Central memory CD8-positive, alpha-beta T cell (primary cell): ENCODE data around the gene LRRC58.
"Not testable (repeated sequence)": the region's sequence is repeated elsewhere in the genome, so short reads cannot be mapped to it uniquely, and the experiment has no call there.

Source experiments
- ATAC-seq: fragments of 150-1000 bp; cut with Tn5 transposase; replicated peaks from 2 replicates; pipeline ENCODE4 v1.10.0; 2022; ENCODE audit warnings: mild to moderate bottlenecking, moderate FRiP score, moderate number of reproducible peaks; ENCODE audit not compliant: poor library complexity, severe bottlenecking; ENCODE audit errors: extremely low read depth
- DNase-seq, 2 donors: peaks; one replicate each; pipeline ENCODE4 v3.0.0; 2021; ENCODE audit warnings: low spot score in 2 of 2
- H3K27ac Mint-ChIP-seq: one replicate; pipeline ENCODE4 v1.8.0; 2022; ENCODE audit warnings: low read depth, mild to moderate bottlenecking, moderate library complexity, mixed read lengths
- H3K27me3 Mint-ChIP-seq: one replicate; pipeline ENCODE4 v1.8.0; 2022; ENCODE audit warnings: mixed read lengths
- H3K36me3 Mint-ChIP-seq: one replicate; pipeline ENCODE4 v1.8.0; 2022; ENCODE audit warnings: mild to moderate bottlenecking, moderate library complexity, mixed read lengths; ENCODE audit not compliant: insufficient read depth
- H3K4me1 Mint-ChIP-seq: one replicate; pipeline ENCODE4 v1.8.0; 2022; ENCODE audit warnings: mixed read lengths
- H3K4me3 Mint-ChIP-seq: one replicate; pipeline ENCODE4 v1.8.0; 2022; ENCODE audit warnings: mild to moderate bottlenecking, moderate library complexity, mixed read lengths
- H3K9me3 Mint-ChIP-seq: one replicate; pipeline ENCODE4 v1.8.0; 2022; ENCODE audit warnings: mixed read lengths

Gene LRRC58

GRCh38 chr3:120348991-120349854 lies at the start of gene LRRC58:
TSS of gene LRRC58 (minus strand) at chr3:120349354. CDS start at chr3:120349243, 111 bp downstream.
- peak within 1 kb of the TSS; percentile 87 for H3K4me3 Mint-ChIP-seq
- no peaks in the 10 kb centered on the region for H3K27me3 Mint-ChIP-seq
- peaks cover 23% of the 10 kb centered on the region for H3K36me3 Mint-ChIP-seq
- peaks cover 42% of the 10 kb centered on the region for H3K4me1 Mint-ChIP-seq
- DNase-seq (peak; percentile 79), ATAC-seq (peak; percentile 91)
- peak within 1 kb of the TSS; percentile 62 for H3K27ac Mint-ChIP-seq
- no peaks in the 10 kb centered on the region for H3K9me3 Mint-ChIP-seq

- H3K4me1 Mint-ChIP-seq = no peaks in the 10 kb centered on the region
- no peaks in the 10 kb centered on the region for H3K9me3 Mint-ChIP-seq
- ATAC-seq = no peak
- no peak for DNase-seq
- no peak overlapping the region for H3K27ac Mint-ChIP-seq
- H3K27me3 Mint-ChIP-seq = no peaks in the 10 kb centered on the region
- no peaks in the 10 kb centered on the region for H3K36me3 Mint-ChIP-seq
- H3K4me3 Mint-ChIP-seq = no peak overlapping the region
Observed at GRCh38 chr3:120396469-120396868, 47.3 kb upstream of the LRRC58 start.

- ATAC-seq = no peak
- Mint-ChIP-seq H3K9me3 (no peaks in the 10 kb centered on the region), H3K27me3 (no peaks in the 10 kb centered on the region), H3K27ac (no peak overlapping the region), H3K36me3 (no peaks in the 10 kb centered on the region), H3K4me1 (no peaks in the 10 kb centered on the region), H3K4me3 (no peak overlapping the region)
- DNase-seq = no peak
Observed at GRCh38 chr3:120394347-120394746, 45.2 kb upstream of the LRRC58 start.

GRCh38 chr3:120393761-120394160 lies 44.6 kb upstream of the LRRC58 start:
- no peak overlapping the region for H3K4me3 Mint-ChIP-seq
- no peak overlapping the region for H3K27ac Mint-ChIP-seq
- ATAC-seq (no peak), DNase-seq (no peak)
- H3K27me3 Mint-ChIP-seq = no peaks in the 10 kb centered on the region
- H3K36me3 Mint-ChIP-seq = no peaks in the 10 kb centered on the region
- no peaks in the 10 kb centered on the region for H3K4me1 Mint-ChIP-seq
- no peaks in the 10 kb centered on the region for H3K9me3 Mint-ChIP-seq

- no peak overlapping the region for H3K4me3 Mint-ChIP-seq
- no peaks in the 10 kb centered on the region for H3K36me3 Mint-ChIP-seq
- H3K4me1 Mint-ChIP-seq = no peaks in the 10 kb centered on the region
- no peak overlapping the region for H3K27ac Mint-ChIP-seq
- no peak for DNase-seq
- no peaks in the 10 kb centered on the region for H3K9me3 Mint-ChIP-seq
- H3K27me3 Mint-ChIP-seq = no peaks in the 10 kb centered on the region
- ATAC-seq = no peak
Observed at GRCh38 chr3:120393243-120393642, 44.1 kb upstream of the LRRC58 start.

GRCh38 chr3:120382941-120383447 lies 33.8 kb upstream of the LRRC58 start:
- Mint-ChIP-seq H3K36me3 (no peaks in the 10 kb centered on the region), H3K9me3 (no peaks in the 10 kb centered on the region), H3K4me3 (no peak overlapping the region), H3K4me1 (no peaks in the 10 kb centered on the region), H3K27ac (no peak overlapping the region), H3K27me3 (peaks cover 7% of the 10 kb centered on the region)
- no peak for ATAC-seq
- no peak for DNase-seq

GRCh38 chr3:120381503-120381902 lies 32.3 kb upstream of the LRRC58 start:
- ATAC-seq (no peak), DNase-seq (no peak)
- Mint-ChIP-seq H3K27me3 (peaks cover 7% of the 10 kb centered on the region), H3K4me1 (no peaks in the 10 kb centered on the region), H3K27ac (no peak overlapping the region), H3K9me3 (no peaks in the 10 kb centered on the region), H3K36me3 (no peaks in the 10 kb centered on the region), H3K4me3 (no peak overlapping the region)

GRCh38 chr3:120377948-120378347 lies 28.8 kb upstream of the LRRC58 start:
- not testable (repeated sequence) for ATAC-seq, H3K4me3 Mint-ChIP-seq, H3K4me1 Mint-ChIP-seq, H3K9me3 Mint-ChIP-seq, H3K27me3 Mint-ChIP-seq, H3K27ac Mint-ChIP-seq, DNase-seq, H3K36me3 Mint-ChIP-seq

- ATAC-seq = no peak
- peaks cover 47% of the 10 kb centered on the region for H3K27me3 Mint-ChIP-seq
- no peak overlapping the region for H3K4me3 Mint-ChIP-seq
- no peak for DNase-seq
- no peak overlapping the region for H3K27ac Mint-ChIP-seq
- H3K9me3 Mint-ChIP-seq = no peaks in the 10 kb centered on the region
- H3K4me1 Mint-ChIP-seq = no peaks in the 10 kb centered on the region
- H3K36me3 Mint-ChIP-seq = no peaks in the 10 kb centered on the region
Observed at GRCh38 chr3:120370463-120370862, 21.3 kb upstream of the LRRC58 start.

- ATAC-seq (no peak), DNase-seq (no peak)
- Mint-ChIP-seq H3K27ac (no peak overlapping the region), H3K4me3 (no peak overlapping the region), H3K27me3 (peaks cover 47% of the 10 kb centered on the region), H3K9me3 (no peaks in the 10 kb centered on the region), H3K36me3 (no peaks in the 10 kb centered on the region), H3K4me1 (no peaks in the 10 kb centered on the region)
Observed at GRCh38 chr3:120369037-120369467, 19.9 kb upstream of the LRRC58 start.

- no peaks in the 10 kb centered on the region for H3K4me1 Mint-ChIP-seq
- H3K27me3 Mint-ChIP-seq = peaks cover 47% of the 10 kb centered on the region
- no peak for ATAC-seq
- no peak overlapping the region for H3K4me3 Mint-ChIP-seq
- H3K9me3 Mint-ChIP-seq = no peaks in the 10 kb centered on the region
- H3K27ac Mint-ChIP-seq = no peak overlapping the region
- no peaks in the 10 kb centered on the region for H3K36me3 Mint-ChIP-seq
- no peak for DNase-seq
Observed at GRCh38 chr3:120368172-120368571, 19.0 kb upstream of the LRRC58 start.

GRCh38 chr3:120364821-120365220 lies 15.7 kb upstream of the LRRC58 start:
- Mint-ChIP-seq H3K4me3 (no peak overlapping the region), H3K36me3 (no peaks in the 10 kb centered on the region), H3K27me3 (peaks cover 32% of the 10 kb centered on the region), H3K9me3 (no peaks in the 10 kb centered on the region), H3K27ac (no peak overlapping the region), H3K4me1 (no peaks in the 10 kb centered on the region)
- ATAC-seq (no peak), DNase-seq (no peak)

- Mint-ChIP-seq H3K4me1 (no peaks in the 10 kb centered on the region), H3K27me3 (peaks cover 32% of the 10 kb centered on the region), H3K36me3 (no peaks in the 10 kb centered on the region), H3K9me3 (no peaks in the 10 kb centered on the region), H3K4me3 (no peak overlapping the region), H3K27ac (no peak overlapping the region)
- DNase-seq (no peak), ATAC-seq (no peak)
Observed at GRCh38 chr3:120364101-120364500, 14.9 kb upstream of the LRRC58 start.
